Suprapubic skin (tissue), 4 donors: Measurements from ENCODE around the gene TAF3. TPM values are rescaled to one million over a fixed set of nuclear protein-coding genes. Genes with fewer than 3 reads are reported as not detected.
A peak's percentile ranks its signal among the peaks of the same experiment; 100 is the strongest.
"Not testable (repeated sequence)": the region's sequence is repeated elsewhere in the genome, so short reads cannot be mapped to it uniquely, and the experiment has no call there.

Experiments
- DNase-seq, 2 donors: peaks; one replicate each; pipeline ENCODE4 v3.0.0-alpha.2; 2019; ENCODE audit warnings: low spot score in 2 of 2
- H3K27ac ChIP-seq: fragments of 200-600 bp; sonication (generic); one replicate; pipeline ENCODE4 v1.5.1; 2019
- H3K27me3 ChIP-seq: fragments of 200-600 bp; sonication (generic); one replicate; pipeline ENCODE4 v1.5.1; 2019
- H3K36me3 ChIP-seq: fragments of 200-600 bp; sonication (generic); one replicate; pipeline ENCODE4 v1.5.1; 2019
- H3K4me1 ChIP-seq: fragments of 200-600 bp; sonication (generic); one replicate; pipeline ENCODE4 v1.5.1; 2019
- H3K4me3 ChIP-seq: fragments of 200-600 bp; sonication (generic); one replicate; pipeline ENCODE4 v1.5.1; 2019; ENCODE audit warnings: mild to moderate bottlenecking
- H3K9me3 ChIP-seq: fragments of 200-600 bp; sonication (generic); one replicate; pipeline ENCODE4 v1.5.1; 2019
- CTCF ChIP-seq, 2 donors: fragments of 200-600 bp in 1 of 2; fragments of 450-650 bp in 1 of 2; sonication (generic) in 1 of 2; IDR thresholded peaks; one replicate each; pipeline ENCODE4 v1.5.1; 2016 to 2019; ENCODE audit warnings: antibody characterized with exemption in 2 of 2, mild to moderate bottlenecking in 1 of 2, moderate library complexity in 1 of 2
- EP300 ChIP-seq: sonication (generic); formaldehyde crosslinking; IDR thresholded peaks from one replicate; pipeline ENCODE4 v1.6.1; 2017; ENCODE audit warnings: antibody characterized with exemption
- POLR2A ChIP-seq, 2 donors: fragments of 450-650 bp; IDR thresholded peaks; one replicate each; pipeline ENCODE4 v1.6.1; 2017; ENCODE audit warnings: antibody characterized with exemption in 2 of 2, mild to moderate bottlenecking in 2 of 2, moderate library complexity in 2 of 2
- POLR2AphosphoS5 ChIP-seq, 3 donors: sonication (generic); formaldehyde crosslinking; IDR thresholded peaks; one replicate each; pipeline ENCODE4 v1.6.1; 2017; ENCODE audit warnings: antibody characterized with exemption in 3 of 3
- WGBS: methylation state at CpG from one replicate; pipeline ENCODE4 v1.1.5; 2018; 5-methylcytosine and 5-hydroxymethylcytosine counted together
- total RNA-seq, 4 donors: library from RNA; depleted of rRNA; stranded (reverse); fragments of >200 nt; gene quantifications; one replicate each; pipeline ENCODE4 v1.1.0, GENCODE V29; 2016

TAF3 gene
- 10 to 100 TPM in 2 of 4 donors, 1 to 10 TPM in 2; 5.6 to 13.3 (median 10.3) TPM for total RNA-seq

- DNase-seq: peak; percentile 94 to 95
- peaks cover 3% of the 10 kb centered on the region for H3K36me3 ChIP-seq
- H3K4me3 ChIP-seq: peak within 1 kb of the TSS; percentile 97
- TF ChIP-seq POLR2AphosphoS5 (IDR thresholded peaks at IDR 0.05) (peak in 1 of 3 donors; percentile 80), POLR2A (IDR thresholded peaks at IDR 0.05) (peak in 1 of 2 donors; percentile 46), CTCF (IDR thresholded peaks at IDR 0.05) (no peak), EP300 (no peak)
- under 1% methylated on average over 32 of the region's 77 CpGs for WGBS
- H3K9me3 ChIP-seq: no peaks in the 10 kb centered on the region
- H3K27me3 ChIP-seq: no peaks in the 10 kb centered on the region
- H3K4me1 ChIP-seq: peaks cover 17% of the 10 kb centered on the region
- peak within 1 kb of the TSS; percentile 80 for H3K27ac ChIP-seq
Measured at GRCh38 chr10:7818295-7819120, at the start of gene TAF3. Gene TAF3 (plus strand): TSS chr10:7818505. CDS start chr10:7818710, 205 bp downstream.

- WGBS: 73% methylated on average over 10 of the region's 10 CpGs
- Histone ChIP-seq H3K9me3 (no peaks in the 10 kb centered on the region), H3K27me3 (no peaks in the 10 kb centered on the region), H3K4me1 (no peaks in the 10 kb centered on the region), H3K36me3 (peaks cover 75% of the 10 kb centered on the region), H3K27ac (no peak overlapping the region), H3K4me3 (no peak overlapping the region)
- no peak for DNase-seq
- TF ChIP-seq POLR2AphosphoS5 (IDR thresholded peaks at IDR 0.05) (no peak), POLR2A (IDR thresholded peaks at IDR 0.05) (no peak), CTCF (IDR thresholded peaks at IDR 0.05) (no peak), EP300 (no peak)
Measured at GRCh38 chr10:7773845-7774801, 44.2 kb upstream of the TAF3 start.

- Histone ChIP-seq H3K9me3 (no peaks in the 10 kb centered on the region), H3K4me1 (no peaks in the 10 kb centered on the region), H3K4me3 (no peak overlapping the region), H3K36me3 (peaks cover 78% of the 10 kb centered on the region), H3K27ac (no peak overlapping the region), H3K27me3 (no peaks in the 10 kb centered on the region)
- 96% methylated on average over 2 of the region's 2 CpGs for WGBS
- TF ChIP-seq POLR2A (IDR thresholded peaks at IDR 0.05): no peak
- TF ChIP-seq EP300: no peak
- no peak for TF ChIP-seq CTCF (IDR thresholded peaks at IDR 0.05)
- TF ChIP-seq POLR2AphosphoS5 (IDR thresholded peaks at IDR 0.05): no peak
- DNase-seq: no peak
Measured at GRCh38 chr10:7776777-7777176, 41.5 kb upstream of the TAF3 start.

GRCh38 chr10:7782194-7782593 lies 36.1 kb upstream of the TAF3 start:
- not testable (repeated sequence) for H3K27ac ChIP-seq, H3K27me3 ChIP-seq, H3K4me3 ChIP-seq, H3K9me3 ChIP-seq, DNase-seq
- peaks cover 22% of the 10 kb centered on the region for H3K4me1 ChIP-seq
- H3K36me3 ChIP-seq: peaks cover 46% of the 10 kb centered on the region
- WGBS: 94% methylated on average over 6 of the region's 6 CpGs

- Histone ChIP-seq H3K4me1 (peaks cover 47% of the 10 kb centered on the region), H3K4me3 (peak overlapping the region; percentile 98), H3K36me3 (peaks cover 6% of the 10 kb centered on the region), H3K27me3 (no peaks in the 10 kb centered on the region), H3K27ac (no peak overlapping the region), H3K9me3 (no peaks in the 10 kb centered on the region)
- 72% methylated on average over 3 of the region's 3 CpGs for WGBS
- no peak for DNase-seq
- no peak for TF ChIP-seq POLR2AphosphoS5 (IDR thresholded peaks at IDR 0.05)
- no peak for TF ChIP-seq CTCF (IDR thresholded peaks at IDR 0.05)
- TF ChIP-seq POLR2A (IDR thresholded peaks at IDR 0.05): no peak
- no peak for TF ChIP-seq EP300
Measured at GRCh38 chr10:7786430-7786829, 31.9 kb upstream of the TAF3 start.
